ENCODE results near the gene MRPL27.

GRCh38 chr17:50361561-50362480, 11.2 kb downstream of the MRPL27 start:
- TF ChIP-seq CTCF (IDR thresholded peaks at IDR 0.05; ENCODE audit: low read length) (peak; percentile 85), EZH2 (IDR thresholded peaks at IDR 0.05; ENCODE audit: borderline replicate concordance, low read length) (no peak)

Measured in OCI-LY1 (cell line).